Jurkat, Clone E6-1 (cell line): ENCODE data around the gene TBL1XR1.

ENCODE experiments used
- DNase-seq: peaks from one replicate; pipeline ENCODE4 v3.0.0-alpha.2; 2011; ENCODE audit warnings: low read depth, low spot score
- H3K4me3 ChIP-seq: 2 replicates; pipeline ENCODE4 v1.5.1; 2011; ENCODE audit warnings: mild to moderate bottlenecking, low read length, control low read depth, moderate library complexity

Gene TBL1XR1

GRCh38 chr3:177055605-177056571, 141.4 kb downstream of the TBL1XR1 start:
- H3K4me3 ChIP-seq, result no peak overlapping the region
- no peak for DNase-seq

- no peak for DNase-seq
- H3K4me3 ChIP-seq, result no peak overlapping the region
These were observed 144.2 kb downstream of the TBL1XR1 start for GRCh38 chr3:177053107-177053506.

GRCh38 chr3:177051411-177051810, 145.9 kb downstream of the TBL1XR1 start:
- no peak overlapping the region for H3K4me3 ChIP-seq
- DNase-seq, result no peak

GRCh38 chr3:177050501-177051237, 146.6 kb downstream of the TBL1XR1 start:
- peak; percentile 43 for DNase-seq
- H3K4me3 ChIP-seq, result no peak overlapping the region

GRCh38 chr3:177045767-177046166, 151.5 kb downstream of the TBL1XR1 start:
- no peak for DNase-seq
- no peak overlapping the region for H3K4me3 ChIP-seq

GRCh38 chr3:177045222-177045621, 152.1 kb downstream of the TBL1XR1 start:
- DNase-seq, result no peak
- no peak overlapping the region for H3K4me3 ChIP-seq

- H3K4me3 ChIP-seq, result no peak overlapping the region
These were observed 155.3 kb downstream of the TBL1XR1 start for GRCh38 chr3:177041730-177042551.

GRCh38 chr3:177041021-177041729, 156.1 kb downstream of the TBL1XR1 start:
- DNase-seq, result no peak
- H3K4me3 ChIP-seq, result no peak overlapping the region

More at GRCh38 chr3:177041730-177042551, 155.3 kb downstream of the TBL1XR1 start:
- no peak for DNase-seq

GRCh38 chr3:177039490-177040274, 157.6 kb downstream of the TBL1XR1 start:
- no peak for DNase-seq
- no peak overlapping the region for H3K4me3 ChIP-seq

- no peak for DNase-seq
These were observed 160.0 kb downstream of the TBL1XR1 start for GRCh38 chr3:177037241-177037640.

GRCh38 chr3:177035676-177036075, 161.6 kb downstream of the TBL1XR1 start:
- DNase-seq, result no peak

More at GRCh38 chr3:177037241-177037640, 160.0 kb downstream of the TBL1XR1 start:
- no peak overlapping the region for H3K4me3 ChIP-seq

GRCh38 chr3:177034832-177035475, 162.3 kb downstream of the TBL1XR1 start:
- H3K4me3 ChIP-seq, result no peak overlapping the region
- DNase-seq, result no peak

More at GRCh38 chr3:177035676-177036075, 161.6 kb downstream of the TBL1XR1 start:
- no peak overlapping the region for H3K4me3 ChIP-seq

GRCh38 chr3:177026505-177027277, 170.6 kb downstream of the TBL1XR1 start:
- H3K4me3 ChIP-seq, result no peak overlapping the region
- no peak for DNase-seq

- no peak overlapping the region for H3K4me3 ChIP-seq
- DNase-seq, result no peak
These were observed 181.4 kb downstream of the TBL1XR1 start for GRCh38 chr3:177015881-177016280.

GRCh38 chr3:177013681-177014280, 183.5 kb downstream of the TBL1XR1 start:
- DNase-seq, result no peak
- no peak overlapping the region for H3K4me3 ChIP-seq

- no peak overlapping the region for H3K4me3 ChIP-seq
- no peak for DNase-seq
These were observed 191.4 kb downstream of the TBL1XR1 start for GRCh38 chr3:177005718-177006405.
